ENCODE data around the gene JAM3. TPM values are rescaled to one million over a fixed set of nuclear protein-coding genes. Genes with fewer than 3 reads are reported as not detected.

The JAM3 gene
- total RNA-seq, 1 experiment from 2014 or later: 36.5 TPM

- no peaks in the 10 kb centered on the region for H3K79me1 ChIP-seq (ENCODE audit: insufficient read depth, low read depth, low read length, poor library complexity, severe bottlenecking)
- Mint-ChIP-seq H3K9me3 (peaks cover 43 to 46% of the 10 kb centered on the region in 2 experiments), H3K4me1 (no peaks in the 10 kb centered on the region), H3K36me3 (ENCODE audit: insufficient read depth in 1 of 3, low read depth in 3 of 3) (peaks cover 88 to 96% (median 88%) of the 10 kb centered on the region in 3 experiments), H3K27me3 (ENCODE audit: low read depth) (peaks cover 2% of the 10 kb centered on the region), H3K27ac (no peak overlapping the region), H3K4me3 (no peak overlapping the region)
- no peak overlapping the region for H3K9ac ChIP-seq (ENCODE audit: extremely low read depth, insufficient read length, low read length)
- no peaks in the 10 kb centered on the region for H3K23me2 ChIP-seq (ENCODE audit: insufficient read length, low read depth, low read length, poor library complexity, severe bottlenecking)
- no peak overlapping the region for H3K27ac ChIP-seq (ENCODE audit: insufficient read length, low read depth, low read length)
- no peak overlapping the region for H2BK120ac ChIP-seq (ENCODE audit: low read depth, low read length, poor library complexity, severe bottlenecking)
- no peak overlapping the region for H2BK12ac ChIP-seq (ENCODE audit: insufficient read length, low read depth, low read length)
- H3K23ac ChIP-seq (ENCODE audit: insufficient read length, low read depth, low read length): no peak overlapping the region
- no peak overlapping the region for H3K4ac ChIP-seq (ENCODE audit: low read depth, low read length)
- no peak overlapping the region for H2BK20ac ChIP-seq (ENCODE audit: low read depth, low read length, poor library complexity, severe bottlenecking)
- no peaks in the 10 kb centered on the region for H4K20me1 ChIP-seq (ENCODE audit: control insufficient read depth, insufficient read depth, insufficient read length)
- WGBS (ENCODE audit: extremely low coverage, insufficient read length, low lambda C conversion rate): no CpG with 5 or more reads among the region's 3 CpGs
- H3K4me2 ChIP-seq (ENCODE audit: insufficient read depth, insufficient read length, low read length): no peak overlapping the region
- no peak overlapping the region for H3T11ph ChIP-seq (ENCODE audit: low read length)
- H4K91ac ChIP-seq (ENCODE audit: insufficient read length, low read depth, low read length): no peak overlapping the region
- no peak overlapping the region for H2BK15ac ChIP-seq (ENCODE audit: low read depth, low read length)
- no peak for TF ChIP-seq CTCF (conservative IDR thresholded peaks at IDR 0.05)
- H3K18ac ChIP-seq (ENCODE audit: insufficient read length, low read depth, low read length): no peak overlapping the region
- H2AFZ ChIP-seq (ENCODE audit: low read length): no peak overlapping the region
- no peaks in the 10 kb centered on the region for H3K79me2 ChIP-seq (ENCODE audit: insufficient read depth, low read length)
- no peak overlapping the region for H4K8ac ChIP-seq (replicated peaks; ENCODE audit: insufficient read length, low read depth, low read length)
- no peak overlapping the region for H4K5ac ChIP-seq (ENCODE audit: insufficient read length, low read depth, low read length)
- H3K9me3 ChIP-seq (ENCODE audit: control insufficient read depth, low read depth, low read length): peaks cover 28% of the 10 kb centered on the region
- H3K27me3 ChIP-seq (ENCODE audit: insufficient read depth, low read length): no peaks in the 10 kb centered on the region
- no peak for DNase-seq
- H3K56ac ChIP-seq (ENCODE audit: insufficient read length, low read depth, low read length): no peak overlapping the region
- H2AK5ac ChIP-seq (ENCODE audit: insufficient read length, low read length): no peak overlapping the region
- H3K4me1 ChIP-seq (ENCODE audit: insufficient read depth, low read length): no peaks in the 10 kb centered on the region
- no peak overlapping the region for H3K14ac ChIP-seq (ENCODE audit: insufficient read depth, low read length)
- no peak overlapping the region for H2BK5ac ChIP-seq (ENCODE audit: insufficient read length, low read length)
These were observed 77.7 kb downstream of the JAM3 start for GRCh38 chr11:134146598-134146997.

All from H9 (cell line).